Loucy (cell line): ENCODE results near the gene CAST.
A peak's percentile ranks its signal among the peaks of the same experiment; 100 is the strongest.

Experiments used
- H2AFZ ChIP-seq: fragments of 200-600 bp; sonication (generic); 2 replicates; pipeline ENCODE4 v1.6.0; 2016; ENCODE audit warnings: antibody characterized with exemption, mild to moderate bottlenecking, low read length, moderate library complexity
- H3F3A ChIP-seq: fragments of 200-600 bp; 2 replicates; pipeline ENCODE4 v1.6.0; 2016; ENCODE audit warnings: antibody characterized with exemption, low read depth, mild to moderate bottlenecking
- H3K27me3 ChIP-seq: fragments of 200-600 bp; sonication (generic); 2 replicates; pipeline ENCODE4 v1.6.1; 2014; ENCODE audit warnings: low read length, mild to moderate bottlenecking; ENCODE audit not compliant: insufficient read depth, poor library complexity, severe bottlenecking
- H3K36me3 ChIP-seq: fragments of 200-600 bp; sonication (generic); 2 replicates; pipeline ENCODE4 v1.6.1; 2016; ENCODE audit warnings: low read length; ENCODE audit not compliant: insufficient read depth
- H3K4me1 ChIP-seq: fragments of 200-600 bp; sonication (generic); 2 replicates; pipeline ENCODE4 v1.5.1; 2014; ENCODE audit warnings: low read length, mild to moderate bottlenecking; ENCODE audit not compliant: insufficient read depth, poor library complexity, severe bottlenecking
- H3K4me2 ChIP-seq: fragments of 200-600 bp; sonication (generic); 2 replicates; pipeline ENCODE4 v1.6.0; 2014; ENCODE audit warnings: antibody characterized with exemption, low read length, low read depth, mild to moderate bottlenecking; ENCODE audit not compliant: poor library complexity, severe bottlenecking
- H3K4me3 ChIP-seq: fragments of 200-600 bp; sonication (generic); 2 replicates; pipeline ENCODE4 v1.5.1; 2014; ENCODE audit warnings: low read length, mild to moderate bottlenecking, mixed read lengths; ENCODE audit not compliant: poor library complexity, severe bottlenecking
- H3K79me2 ChIP-seq: fragments of 200-600 bp; sonication (generic); 2 replicates; pipeline ENCODE4 v1.6.1; 2014; ENCODE audit warnings: low read length; ENCODE audit not compliant: insufficient read depth
- H3K9ac ChIP-seq: fragments of 200-600 bp; sonication (generic); 2 replicates; pipeline ENCODE4 v1.6.0; 2014; ENCODE audit warnings: mild to moderate bottlenecking, low read depth, low read length, moderate library complexity; ENCODE audit not compliant: poor library complexity, severe bottlenecking
- H3K9me2 ChIP-seq: fragments of 200-600 bp; sonication (generic); replicated peaks from 2 replicates; pipeline ENCODE4 v1.6.1; 2016; ENCODE audit warnings: low read depth, low read length, mixed read lengths
- H3K9me3 ChIP-seq: fragments of 200-600 bp; sonication (generic); 2 replicates; pipeline ENCODE4 v1.6.1; 2014; ENCODE audit warnings: mild to moderate bottlenecking, antibody characterized with exemption, low read length, low read depth; ENCODE audit not compliant: insufficient read depth
- H4K20me1 ChIP-seq: fragments of 200-600 bp; sonication (generic); 2 replicates; pipeline ENCODE4 v1.6.0; 2014; ENCODE audit warnings: antibody characterized with exemption, low read length, mild to moderate bottlenecking; ENCODE audit not compliant: insufficient read depth, poor library complexity, severe bottlenecking
- CTCF ChIP-seq: fragments of 200-600 bp; sonication (generic); conservative IDR thresholded peaks from 2 replicates; pipeline ENCODE4 v1.5.1; 2014; ENCODE audit warnings: mild to moderate bottlenecking, antibody characterized with exemption, low read length
- EZH2phosphoT487 ChIP-seq: fragments of 200-600 bp; IDR thresholded peaks from 2 replicates; pipeline ENCODE4 v1.6.1; 2018; ENCODE audit warnings: antibody characterized with exemption, mild to moderate bottlenecking, moderate library complexity, borderline replicate concordance

Gene CAST

GRCh38 chr5:96717874-96718273, 55.7 kb downstream of the CAST start:
- Histone ChIP-seq H3K79me2 (no peaks in the 10 kb centered on the region), H2AFZ (no peak overlapping the region), H3K4me2 (no peak overlapping the region), H3K4me1 (peaks cover 15% of the 10 kb centered on the region), H3K9ac (no peak overlapping the region), H3F3A (no peaks in the 10 kb centered on the region), H3K9me3 (no peaks in the 10 kb centered on the region), H4K20me1 (peaks cover 4% of the 10 kb centered on the region), H3K9me2 (no peaks in the 10 kb centered on the region), H3K27me3 (no peaks in the 10 kb centered on the region), H3K36me3 (no peaks in the 10 kb centered on the region), H3K4me3 (no peak overlapping the region)
- TF ChIP-seq CTCF (no peak), EZH2phosphoT487 (no peak)

- H4K20me1 ChIP-seq = peaks cover 4% of the 10 kb centered on the region
- no peak overlapping the region for H3K9ac ChIP-seq
- H3F3A ChIP-seq = no peaks in the 10 kb centered on the region
- H3K4me1 ChIP-seq = peaks cover 15% of the 10 kb centered on the region
- H3K9me2 ChIP-seq = no peaks in the 10 kb centered on the region
- H3K9me3 ChIP-seq = no peaks in the 10 kb centered on the region
- no peak overlapping the region for H3K4me3 ChIP-seq
- no peak overlapping the region for H2AFZ ChIP-seq
- no peaks in the 10 kb centered on the region for H3K79me2 ChIP-seq
- no peaks in the 10 kb centered on the region for H3K36me3 ChIP-seq
- no peaks in the 10 kb centered on the region for H3K27me3 ChIP-seq
- no peak overlapping the region for H3K4me2 ChIP-seq
- no peak for TF ChIP-seq EZH2phosphoT487
- no peak for TF ChIP-seq CTCF
These were observed 56.5 kb downstream of the CAST start for GRCh38 chr5:96718635-96719077.

- H3K4me3 ChIP-seq = no peak overlapping the region
- no peaks in the 10 kb centered on the region for H3K9me3 ChIP-seq
- peaks cover 10% of the 10 kb centered on the region for H3K4me1 ChIP-seq
- H4K20me1 ChIP-seq = peaks cover 4% of the 10 kb centered on the region
- H3F3A ChIP-seq = no peaks in the 10 kb centered on the region
- H3K9me2 ChIP-seq = no peaks in the 10 kb centered on the region
- no peaks in the 10 kb centered on the region for H3K79me2 ChIP-seq
- no peaks in the 10 kb centered on the region for H3K27me3 ChIP-seq
- peaks cover 5% of the 10 kb centered on the region; the same call in 1 of the 2 replicates for H3K36me3 ChIP-seq
- H3K4me2 ChIP-seq = no peak overlapping the region
- H3K9ac ChIP-seq = no peak overlapping the region
- TF ChIP-seq CTCF (peak; percentile 38; the same call in 1 of the 2 replicates), EZH2phosphoT487 (no peak)
- no peak overlapping the region for H2AFZ ChIP-seq
These were observed 58.2 kb downstream of the CAST start for GRCh38 chr5:96720408-96720807.
